ENCODE measurements around the gene ASAP3. TPM values are rescaled to one million over a fixed set of nuclear protein-coding genes. Genes with fewer than 3 reads are reported as not detected.

Gene ASAP3
- total RNA-seq, 1 experiment from 2014 or later, result 1.6 TPM

- in situ Hi-C loops (cut with HindIII; ENCODE audit: low pct_unique_long_range_greater_than_20kb, low sequenced_read_pairs), result no loop called here
- no peak for DNase-seq (ENCODE audit: low read depth)
Measured at GRCh38 chr1:23461050-23461449, 22.9 kb downstream of the ASAP3 start.

- DNase-seq (ENCODE audit: low read depth), result no peak
- in situ Hi-C loops (cut with HindIII; ENCODE audit: low pct_unique_long_range_greater_than_20kb, low sequenced_read_pairs), result no loop called here
Measured at GRCh38 chr1:23460519-23460918, 23.5 kb downstream of the ASAP3 start.

- DNase-seq (ENCODE audit: low read depth), result no peak
- in situ Hi-C loops (cut with HindIII; ENCODE audit: low pct_unique_long_range_greater_than_20kb, low sequenced_read_pairs), result no loop called here
Measured at GRCh38 chr1:23459338-23459757, 24.6 kb downstream of the ASAP3 start.

- in situ Hi-C loops (cut with HindIII; ENCODE audit: low pct_unique_long_range_greater_than_20kb, low sequenced_read_pairs), result no loop called here
- DNase-seq (ENCODE audit: low read depth), result no peak
Measured at GRCh38 chr1:23456226-23456625, 27.8 kb downstream of the ASAP3 start.

- in situ Hi-C loops (cut with HindIII; ENCODE audit: low pct_unique_long_range_greater_than_20kb, low sequenced_read_pairs), result no loop called here
- DNase-seq (ENCODE audit: low read depth), result no peak
Measured at GRCh38 chr1:23453455-23454000, 30.5 kb downstream of the ASAP3 start.

- in situ Hi-C loops (cut with HindIII; ENCODE audit: low pct_unique_long_range_greater_than_20kb, low sequenced_read_pairs), result no loop called here
- no peak for DNase-seq (ENCODE audit: low read depth)
Measured at GRCh38 chr1:23452011-23452411, 32.0 kb downstream of the ASAP3 start.

GRCh38 chr1:23451441-23451840 is 32.5 kb downstream of the ASAP3 start:
- no peak for DNase-seq (ENCODE audit: low read depth)
- in situ Hi-C loops (cut with HindIII; ENCODE audit: low pct_unique_long_range_greater_than_20kb, low sequenced_read_pairs), result no loop called here

- in situ Hi-C loops (cut with HindIII; ENCODE audit: low pct_unique_long_range_greater_than_20kb, low sequenced_read_pairs), result no loop called here
- DNase-seq (ENCODE audit: low read depth), result no peak
Measured at GRCh38 chr1:23450894-23451293, 33.1 kb downstream of the ASAP3 start.

GRCh38 chr1:23449958-23450357 is 34.0 kb downstream of the ASAP3 start:
- DNase-seq (ENCODE audit: low read depth), result no peak
- in situ Hi-C loops (cut with HindIII; ENCODE audit: low pct_unique_long_range_greater_than_20kb, low sequenced_read_pairs), result no loop called here

- DNase-seq (ENCODE audit: low read depth), result no peak
- in situ Hi-C loops (cut with HindIII; ENCODE audit: low pct_unique_long_range_greater_than_20kb, low sequenced_read_pairs), result no loop called here
Measured at GRCh38 chr1:23449306-23449705, 34.7 kb downstream of the ASAP3 start.

- no peak for DNase-seq (ENCODE audit: low read depth)
- in situ Hi-C loops (cut with HindIII; ENCODE audit: low pct_unique_long_range_greater_than_20kb, low sequenced_read_pairs), result no loop called here
Measured at GRCh38 chr1:23448846-23449245, 35.1 kb downstream of the ASAP3 start.

- in situ Hi-C loops (cut with HindIII; ENCODE audit: low pct_unique_long_range_greater_than_20kb, low sequenced_read_pairs), result no loop called here
- no peak for DNase-seq (ENCODE audit: low read depth)
Measured at GRCh38 chr1:23446661-23447310, 37.2 kb downstream of the ASAP3 start.

GRCh38 chr1:23444596-23445390 is 39.2 kb downstream of the ASAP3 start:
- in situ Hi-C loops (cut with HindIII; ENCODE audit: low pct_unique_long_range_greater_than_20kb, low sequenced_read_pairs), result no loop called here
- DNase-seq (ENCODE audit: low read depth), result no peak

- in situ Hi-C loops (cut with HindIII; ENCODE audit: low pct_unique_long_range_greater_than_20kb, low sequenced_read_pairs), result no loop called here
- DNase-seq (ENCODE audit: low read depth), result no peak
Measured at GRCh38 chr1:23444104-23444533, 39.9 kb downstream of the ASAP3 start.

GRCh38 chr1:23442751-23443150 is 41.2 kb downstream of the ASAP3 start:
- in situ Hi-C loops (cut with HindIII; ENCODE audit: low pct_unique_long_range_greater_than_20kb, low sequenced_read_pairs), result no loop called here
- DNase-seq (ENCODE audit: low read depth), result no peak

GRCh38 chr1:23441446-23442148 is 42.4 kb downstream of the ASAP3 start:
- in situ Hi-C loops (cut with HindIII; ENCODE audit: low pct_unique_long_range_greater_than_20kb, low sequenced_read_pairs), result no loop called here
- DNase-seq (ENCODE audit: low read depth), result no peak

GRCh38 chr1:23438545-23438944 is 45.4 kb downstream of the ASAP3 start:
- in situ Hi-C loops (cut with HindIII; ENCODE audit: low pct_unique_long_range_greater_than_20kb, low sequenced_read_pairs), result no loop called here
- no peak for DNase-seq (ENCODE audit: low read depth)

GRCh38 chr1:23437355-23437664 is 46.7 kb downstream of the ASAP3 start:
- DNase-seq (ENCODE audit: low read depth), result no peak
- in situ Hi-C loops (cut with HindIII; ENCODE audit: low pct_unique_long_range_greater_than_20kb, low sequenced_read_pairs), result no loop called here
